Lower lobe of right lung (tissue), 2 donors: Measurements from ENCODE around the gene HOXB3. TPM values are rescaled to one million over a fixed set of nuclear protein-coding genes. Genes with fewer than 3 reads are reported as not detected.
A peak's percentile ranks its signal among the peaks of the same experiment; 100 is the strongest.

Source experiments
- ATAC-seq, 2 donors: fragments of 200-7000 bp; cut with Tn5 transposase; one replicate each; pipeline ENCODE4 v1.9.1; 2020 to 2022; ENCODE audit warnings: mild to moderate bottlenecking in 2 of 2, moderate library complexity in 2 of 2
- DNase-seq: peaks from one replicate; pipeline ENCODE4 v3.0.0-alpha.2; 2020
- H3K27ac ChIP-seq: fragments of 200-600 bp; one replicate; pipeline ENCODE4 v1.8.0; 2022
- H3K27me3 ChIP-seq: fragments of 200-600 bp; one replicate; pipeline ENCODE4 v1.8.0; 2022; ENCODE audit warnings: low read depth
- H3K36me3 ChIP-seq: fragments of 200-600 bp; one replicate; pipeline ENCODE4 v1.8.0; 2022; ENCODE audit warnings: mild to moderate bottlenecking
- H3K4me1 ChIP-seq: fragments of 200-600 bp; one replicate; pipeline ENCODE4 v1.8.0; 2022
- H3K4me3 ChIP-seq: fragments of 200-600 bp; one replicate; pipeline ENCODE4 v1.8.0; 2022; ENCODE audit warnings: mild to moderate bottlenecking
- H3K9me3 ChIP-seq: fragments of 200-600 bp; one replicate; pipeline ENCODE4 v1.8.0; 2022
- CTCF ChIP-seq: fragments of 200-600 bp; IDR thresholded peaks from one replicate; pipeline ENCODE4 v1.8.0; 2022; ENCODE audit warnings: antibody characterized with exemption, mild to moderate bottlenecking
- intact Hi-C: fragments of 100-400 bp; cut with DNase I; formaldehyde crosslinking; loops from one replicate; pipeline ENCODE4 v1.11.0; 2022
- total RNA-seq: library from RNA; stranded (reverse); fragmentation: NEBNext Ultra II Directional; extraction: Animal tissue kit (Norgen Biotek cat#: 25700); gene quantifications from one replicate; pipeline ENCODE4 v1.2.1, GENCODE V29; 2021
- donor health status: DM: no; HTN: yes; CAD: no; lungs with severe emphysema.

The HOXB3 gene
- total RNA-seq, 1 donor from 2014 or later: 11.3 TPM

- intact Hi-C loops: no loop called here
- no peak overlapping the region for H3K4me3 ChIP-seq
- no peaks in the 10 kb centered on the region for H3K36me3 ChIP-seq
- H3K4me1 ChIP-seq: peaks cover 24% of the 10 kb centered on the region
- peaks cover 65% of the 10 kb centered on the region for H3K27me3 ChIP-seq
- no peak for TF ChIP-seq CTCF
- no peaks in the 10 kb centered on the region for H3K9me3 ChIP-seq
- no peak for DNase-seq
- no peak for ATAC-seq
- H3K27ac ChIP-seq: peak overlapping the region; percentile 86
These were observed 44.5 kb downstream of the HOXB3 start for GRCh38 chr17:48545539-48545938.

- Histone ChIP-seq H3K9me3 (no peaks in the 10 kb centered on the region), H3K4me3 (peak within 1 kb of the TSS; percentile 58), H3K27me3 (peaks cover 70% of the 10 kb centered on the region), H3K4me1 (peaks cover 24% of the 10 kb centered on the region), H3K36me3 (no peaks in the 10 kb centered on the region), H3K27ac (peak within 1 kb of the TSS; percentile 86)
- intact Hi-C loops: no loop called here
- DNase-seq (no peak), ATAC-seq (no peak)
- TF ChIP-seq CTCF: no peak
These were observed 45.0 kb downstream of the HOXB3 start, which contains the start of gene HOXB2 for GRCh38 chr17:48545022-48545375. Gene HOXB2, minus strand, starts transcription at chr17:48545109. Its CDS starts 198 bp downstream, at chr17:48544911.

GRCh38 chr17:48544349-48545021 is 45.6 kb downstream of the HOXB3 start:
- peaks cover 24% of the 10 kb centered on the region for H3K4me1 ChIP-seq
- ATAC-seq (peak; percentile 52 to 75), DNase-seq (peak; percentile 73)
- no peak for TF ChIP-seq CTCF
- H3K27ac ChIP-seq: peak overlapping the region; percentile 86
- no peaks in the 10 kb centered on the region for H3K9me3 ChIP-seq
- H3K4me3 ChIP-seq: peak overlapping the region; percentile 58
- H3K27me3 ChIP-seq: peaks cover 73% of the 10 kb centered on the region
- intact Hi-C loops: no loop called here
- no peaks in the 10 kb centered on the region for H3K36me3 ChIP-seq

- Histone ChIP-seq H3K27me3 (peaks cover 75% of the 10 kb centered on the region), H3K9me3 (no peaks in the 10 kb centered on the region), H3K4me1 (peaks cover 23% of the 10 kb centered on the region), H3K27ac (peak overlapping the region; percentile 86), H3K4me3 (peak overlapping the region; percentile 58), H3K36me3 (no peaks in the 10 kb centered on the region)
- ATAC-seq: peak in 1 of 2 donors; percentile 16
- no peak for DNase-seq
- TF ChIP-seq CTCF: no peak
- intact Hi-C loops: no loop called here
These were observed 46.1 kb downstream of the HOXB3 start for GRCh38 chr17:48543854-48544348.

- Histone ChIP-seq H3K9me3 (no peaks in the 10 kb centered on the region), H3K4me1 (peaks cover 19% of the 10 kb centered on the region), H3K4me3 (peak overlapping the region; percentile 58), H3K36me3 (no peaks in the 10 kb centered on the region), H3K27me3 (peaks cover 81% of the 10 kb centered on the region), H3K27ac (peak overlapping the region; percentile 86)
- no peak for DNase-seq
- TF ChIP-seq CTCF: peak; percentile 15
- intact Hi-C loops: no loop called here
- ATAC-seq: peak in 1 of 2 donors; percentile 37
These were observed 46.8 kb downstream of the HOXB3 start for GRCh38 chr17:48543107-48543853.
